ENCODE results near the gene PRAF2.

DNA sequence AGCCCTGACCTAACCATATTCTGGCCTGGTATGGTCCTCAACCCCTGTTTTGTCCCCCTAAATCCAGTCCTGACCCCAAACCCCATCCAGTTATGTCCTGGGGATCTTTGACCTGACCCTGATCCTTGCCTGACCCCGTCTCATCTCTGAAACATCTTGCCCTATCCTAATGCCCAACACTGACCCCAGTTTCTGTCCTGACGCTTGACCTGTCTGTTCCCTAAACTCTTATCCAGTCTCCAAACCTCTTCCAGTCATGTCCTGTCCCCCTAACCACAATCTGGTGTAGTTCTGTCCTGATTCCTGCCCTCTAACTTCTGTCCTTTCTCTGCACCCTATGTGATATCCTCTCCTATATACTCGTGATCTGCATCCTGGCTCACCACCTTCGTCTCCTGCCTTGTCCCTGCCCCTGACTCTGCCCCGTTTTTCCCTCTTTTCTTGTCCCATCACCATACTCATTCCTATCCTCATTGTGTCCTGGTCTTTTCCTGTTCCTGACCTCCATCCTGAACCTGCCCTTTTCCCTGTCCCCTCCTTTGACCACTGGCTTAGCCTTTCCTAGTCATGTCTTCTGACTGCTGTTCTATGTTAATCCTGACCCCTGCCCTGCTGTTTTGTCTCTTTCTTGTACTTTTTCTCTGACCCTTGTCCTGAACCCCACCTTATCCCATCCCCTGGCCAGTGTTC lies 19.6 kb downstream of the PRAF2 start:
- TF ChIP-seq, protein P1, sequence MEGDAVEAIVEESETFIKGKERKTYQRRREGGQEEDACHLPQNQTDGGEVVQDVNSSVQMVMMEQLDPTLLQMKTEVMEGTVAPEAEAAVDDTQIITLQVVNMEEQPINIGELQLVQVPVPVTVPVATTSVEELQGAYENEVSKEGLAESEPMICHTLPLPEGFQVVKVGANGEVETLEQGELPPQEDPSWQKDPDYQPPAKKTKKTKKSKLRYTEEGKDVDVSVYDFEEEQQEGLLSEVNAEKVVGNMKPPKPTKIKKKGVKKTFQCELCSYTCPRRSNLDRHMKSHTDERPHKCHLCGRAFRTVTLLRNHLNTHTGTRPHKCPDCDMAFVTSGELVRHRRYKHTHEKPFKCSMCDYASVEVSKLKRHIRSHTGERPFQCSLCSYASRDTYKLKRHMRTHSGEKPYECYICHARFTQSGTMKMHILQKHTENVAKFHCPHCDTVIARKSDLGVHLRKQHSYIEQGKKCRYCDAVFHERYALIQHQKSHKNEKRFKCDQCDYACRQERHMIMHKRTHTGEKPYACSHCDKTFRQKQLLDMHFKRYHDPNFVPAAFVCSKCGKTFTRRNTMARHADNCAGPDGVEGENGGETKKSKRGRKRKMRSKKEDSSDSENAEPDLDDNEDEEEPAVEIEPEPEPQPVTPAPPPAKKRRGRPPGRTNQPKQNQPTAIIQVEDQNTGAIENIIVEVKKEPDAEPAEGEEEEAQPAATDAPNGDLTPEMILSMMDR (IDR thresholded peaks at IDR 0.05), result no peak
- TF ChIP-seq POLR2A (IDR thresholded peaks at IDR 0.05), result no peak
